NCI-H2029 treated with DMSO at 0.1 percent for 48 hours (cell line): ENCODE results near the gene NAV2.

Experiments
- DNase-seq: peaks from one replicate; lab custom pipeline; 2025; lab: John Stamatoyannopoulos, UW

NAV2 gene

DNA sequence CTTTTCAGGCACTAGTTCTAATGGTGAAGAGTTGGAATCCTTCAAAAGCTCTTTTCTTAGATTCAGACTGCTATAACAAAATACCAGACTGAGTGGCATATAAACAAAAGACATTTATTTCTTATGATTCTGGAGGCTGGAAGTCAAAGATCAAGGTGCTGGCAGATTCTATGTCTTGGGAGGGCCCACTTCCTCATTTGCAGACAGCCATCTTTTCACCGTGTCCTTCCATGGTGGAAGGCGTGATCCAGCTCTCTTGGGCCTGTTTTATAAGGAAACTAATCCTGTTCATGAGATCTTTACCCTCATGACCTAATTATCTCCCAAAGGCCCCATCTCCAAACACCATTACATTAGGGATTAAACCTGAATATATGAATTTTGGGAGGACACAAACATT, 124.0 kb downstream of the NAV2 start:
- DNase-seq: no peak

DNA sequence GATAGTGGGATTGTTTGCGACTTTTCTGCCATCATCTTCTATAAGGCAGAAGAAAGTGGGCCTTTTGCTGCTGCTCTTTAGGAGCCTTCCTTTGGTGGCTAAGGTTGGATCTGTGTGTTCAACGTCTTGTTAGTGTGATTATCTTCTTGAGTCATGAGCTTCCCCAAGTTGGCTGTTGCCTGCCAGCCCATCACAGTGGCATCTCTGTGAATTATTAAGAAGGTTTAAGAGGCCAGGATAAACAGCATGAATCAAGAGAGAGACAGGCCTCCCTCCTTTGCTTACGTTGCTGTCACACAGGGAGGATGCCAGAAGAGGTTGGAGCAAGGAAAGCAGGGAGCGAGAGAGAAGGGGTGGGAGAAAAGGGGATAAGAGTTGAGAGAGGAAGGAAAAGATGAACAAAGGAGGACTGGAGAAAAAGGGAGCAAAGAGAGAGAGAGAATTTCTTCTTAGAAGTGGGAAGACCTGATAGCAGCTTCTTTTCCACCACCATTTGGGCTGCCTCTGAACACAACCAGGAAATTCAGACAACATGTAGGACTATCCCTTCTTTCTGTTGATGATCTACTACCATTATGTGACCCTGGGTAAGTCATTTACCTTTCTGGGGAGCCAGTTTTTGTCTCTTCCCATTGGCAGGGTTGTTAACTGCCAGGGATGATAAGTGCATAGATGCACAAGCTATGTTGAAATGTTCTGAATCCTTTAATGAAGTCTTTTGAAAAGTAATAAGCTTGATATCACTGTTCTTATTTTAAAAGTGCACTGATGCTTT, 126.5 kb downstream of the NAV2 start:
- no peak for DNase-seq

DNA sequence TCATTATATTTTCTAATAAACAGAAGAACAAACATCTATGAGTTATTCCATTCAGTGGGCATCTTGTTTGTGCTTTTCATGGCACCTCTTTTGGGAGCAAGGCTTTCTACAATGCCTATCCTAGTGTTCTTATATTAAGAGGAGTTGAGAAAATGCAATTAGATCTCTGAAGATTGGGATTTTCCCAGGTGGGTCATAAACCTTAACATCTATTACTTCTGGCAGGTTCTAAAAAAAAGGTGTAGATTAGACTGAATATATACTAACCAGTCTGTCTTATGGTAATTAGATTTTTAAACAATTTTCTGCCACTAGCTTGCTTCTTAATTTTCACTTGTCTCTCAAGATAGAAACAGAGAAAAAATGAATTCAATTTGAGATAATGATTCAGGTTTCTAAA, 128.3 kb downstream of the NAV2 start:
- no peak for DNase-seq

DNA sequence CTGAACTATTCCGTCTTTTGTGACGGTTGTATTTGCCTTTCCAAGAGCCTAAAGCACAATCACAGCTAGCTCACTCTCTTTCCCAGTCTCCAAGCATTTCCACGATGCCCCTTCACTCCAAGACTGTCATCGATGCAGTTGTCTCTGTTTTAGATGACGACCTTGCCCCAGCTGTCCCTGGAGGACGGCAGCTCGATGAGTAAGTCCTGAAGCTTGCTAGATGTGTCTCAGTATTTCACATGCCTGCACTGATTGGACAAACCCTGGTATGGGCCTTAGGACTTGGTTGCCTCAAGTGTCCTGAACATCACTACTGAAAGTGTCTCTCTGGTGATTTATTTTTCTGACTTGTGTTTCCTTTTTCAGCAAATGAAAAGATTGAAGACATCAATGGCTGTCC, 129.9 kb downstream of the NAV2 start:
- DNase-seq: no peak

DNA sequence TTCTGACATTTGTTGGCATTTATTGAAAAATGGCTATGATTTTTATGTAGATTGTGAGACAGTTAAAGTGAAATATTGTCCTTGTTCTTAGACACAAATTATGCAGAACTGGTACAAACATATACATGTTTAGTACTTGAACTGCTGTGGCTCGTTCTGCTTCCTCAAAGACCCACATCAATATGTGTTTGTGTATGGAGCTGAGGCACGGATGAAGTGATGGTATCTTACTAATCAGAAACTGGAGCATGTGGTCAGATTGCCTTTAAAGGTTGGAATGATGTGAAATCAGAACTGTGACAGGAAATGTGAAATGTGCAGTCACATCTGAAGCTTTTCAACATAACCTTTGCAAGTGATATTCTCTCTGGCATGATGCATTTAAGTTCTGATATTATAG, 130.4 kb downstream of the NAV2 start:
- no peak for DNase-seq

DNA sequence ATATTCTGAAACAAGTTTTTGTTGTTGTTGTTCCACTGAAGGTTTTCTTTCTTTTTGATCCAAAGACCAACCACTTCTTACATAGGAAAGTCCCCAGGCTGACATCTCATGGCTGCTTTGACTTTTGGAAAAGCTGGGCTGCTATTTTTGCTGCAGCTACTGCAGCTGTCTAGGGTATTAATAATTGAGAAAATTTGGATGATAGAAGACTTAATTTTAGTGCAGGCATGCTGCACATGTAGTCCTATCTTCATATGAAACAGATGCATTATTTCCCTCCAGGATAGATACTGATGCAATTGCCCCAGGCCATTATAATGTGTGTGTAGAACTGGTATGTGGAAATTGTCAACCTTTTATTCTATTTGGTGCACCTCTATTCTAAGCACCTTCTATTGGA, 131.4 kb downstream of the NAV2 start:
- no peak for DNase-seq

DNA sequence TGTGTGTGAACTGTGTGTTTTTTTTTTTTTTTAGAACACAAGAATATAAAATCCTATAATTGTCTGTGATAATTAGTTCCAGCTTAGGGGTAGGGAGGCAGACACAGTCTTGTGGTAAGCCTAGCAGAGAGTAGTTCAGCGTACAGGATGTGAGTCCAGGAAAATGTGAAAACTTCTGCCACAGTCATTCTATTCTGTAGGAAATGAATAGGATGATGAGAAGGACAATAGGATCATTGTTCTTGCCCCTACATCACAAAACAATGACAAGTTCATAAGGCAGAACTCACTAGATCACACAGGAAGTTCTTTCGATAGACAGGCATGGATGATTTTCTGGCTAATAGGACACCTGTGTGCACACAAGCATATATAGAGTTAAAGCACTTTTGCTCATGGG, 132.2 kb downstream of the NAV2 start:
- no peak for DNase-seq

DNA sequence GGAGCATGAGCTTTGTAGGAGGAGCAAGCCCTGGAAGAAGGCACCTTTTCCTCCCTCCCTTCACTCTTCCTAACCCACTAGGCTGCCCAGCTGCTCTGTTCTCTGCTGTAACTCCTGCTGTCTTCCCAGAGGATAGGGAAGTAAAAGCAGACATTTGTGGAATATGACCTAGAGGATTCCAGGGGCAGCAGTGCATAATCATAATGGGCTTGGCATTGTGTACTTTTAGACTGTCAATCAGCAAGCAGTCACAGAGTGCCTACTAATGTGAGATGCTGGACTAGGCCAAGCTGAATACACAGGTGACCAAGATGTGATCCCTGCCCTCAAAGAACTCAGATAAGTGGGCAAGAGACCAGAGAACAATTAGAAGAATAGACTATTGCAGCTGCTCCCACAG, 133.0 kb downstream of the NAV2 start:
- no peak for DNase-seq

DNA sequence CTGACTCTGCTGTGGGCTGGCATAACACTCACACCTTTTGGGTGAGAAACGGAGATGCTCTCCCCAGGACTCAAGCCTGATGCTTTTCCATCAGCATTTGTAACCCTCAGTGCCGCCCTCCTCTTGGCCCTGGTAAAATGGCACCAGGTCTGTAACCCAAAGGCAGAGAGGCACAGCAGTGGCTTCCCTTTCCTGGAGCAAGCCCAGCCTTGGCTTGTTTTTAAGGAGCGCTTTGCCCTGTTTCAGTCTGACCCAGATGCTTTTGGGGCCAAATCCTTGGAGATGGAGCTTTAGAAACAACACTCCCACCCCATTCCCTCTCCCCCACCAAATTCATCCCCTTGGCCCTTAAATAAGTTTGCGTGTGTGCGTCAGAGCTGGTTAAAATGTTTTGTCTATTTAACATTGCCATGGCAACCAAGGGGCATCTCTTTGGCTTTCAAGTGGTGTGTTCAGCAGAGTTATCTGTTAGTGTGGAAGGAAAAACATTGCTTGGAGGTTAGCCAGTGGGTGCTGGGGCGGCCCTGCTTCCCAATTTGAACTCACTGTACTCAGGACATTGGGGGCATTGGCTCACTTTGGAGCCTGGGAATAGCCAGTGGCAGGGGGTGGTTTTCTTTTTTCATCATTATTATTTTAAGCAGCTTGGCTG, 134.1 kb downstream of the NAV2 start:
- DNase-seq: no peak

DNA sequence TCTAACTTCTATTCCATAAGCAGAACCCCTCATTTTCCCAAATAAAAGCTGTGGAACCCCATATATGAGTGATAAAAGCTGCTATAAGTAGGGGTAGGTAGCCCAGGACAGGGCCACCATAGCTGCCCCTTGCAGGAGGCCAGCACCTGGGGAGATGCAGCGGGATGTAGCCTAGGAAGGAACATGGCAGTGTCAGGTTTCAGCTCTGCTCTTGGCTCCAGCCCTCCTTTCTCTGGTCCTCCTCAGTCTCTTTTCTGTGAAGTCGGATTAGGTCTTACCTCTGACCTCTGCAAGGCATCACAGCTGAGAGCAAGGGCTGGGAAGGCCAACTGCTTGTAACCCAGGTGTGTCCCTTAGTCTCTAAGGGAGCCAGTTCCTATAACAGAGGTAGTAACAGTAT, 135.6 kb downstream of the NAV2 start:
- DNase-seq: no peak

DNA sequence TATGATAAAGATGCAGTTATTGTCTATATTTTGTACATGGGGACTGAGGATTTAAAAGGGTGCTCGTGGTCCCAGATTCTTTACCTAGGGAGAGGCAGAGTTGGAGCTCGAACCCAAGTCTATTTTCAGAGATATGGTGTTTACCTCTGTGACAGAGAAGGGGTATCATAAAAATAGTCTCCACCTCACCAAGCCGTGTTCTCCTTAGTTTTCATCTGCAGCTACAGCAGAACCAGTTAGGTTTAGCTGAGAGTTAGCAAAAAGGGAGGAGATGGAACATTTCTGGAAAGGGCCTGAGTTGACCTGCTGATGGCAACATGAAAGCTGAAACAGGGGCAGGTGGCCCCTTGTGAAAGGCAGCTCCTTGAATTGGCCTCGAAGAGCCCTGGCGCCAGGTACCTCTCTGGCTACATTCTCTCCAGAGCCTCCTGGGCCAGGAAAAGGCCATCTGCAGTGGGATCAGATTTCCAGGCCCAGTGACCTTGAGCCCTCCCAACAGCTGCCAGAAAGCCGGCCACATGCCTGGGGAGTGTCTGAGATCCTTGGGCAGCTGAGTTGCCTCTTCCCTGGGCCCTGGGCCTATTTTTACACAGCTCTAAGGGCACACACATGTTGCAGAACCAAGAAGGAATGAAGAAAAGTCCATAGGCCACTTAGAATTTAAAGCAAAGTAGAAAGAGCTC, 136.6 kb downstream of the NAV2 start:
- DNase-seq: no peak

DNA sequence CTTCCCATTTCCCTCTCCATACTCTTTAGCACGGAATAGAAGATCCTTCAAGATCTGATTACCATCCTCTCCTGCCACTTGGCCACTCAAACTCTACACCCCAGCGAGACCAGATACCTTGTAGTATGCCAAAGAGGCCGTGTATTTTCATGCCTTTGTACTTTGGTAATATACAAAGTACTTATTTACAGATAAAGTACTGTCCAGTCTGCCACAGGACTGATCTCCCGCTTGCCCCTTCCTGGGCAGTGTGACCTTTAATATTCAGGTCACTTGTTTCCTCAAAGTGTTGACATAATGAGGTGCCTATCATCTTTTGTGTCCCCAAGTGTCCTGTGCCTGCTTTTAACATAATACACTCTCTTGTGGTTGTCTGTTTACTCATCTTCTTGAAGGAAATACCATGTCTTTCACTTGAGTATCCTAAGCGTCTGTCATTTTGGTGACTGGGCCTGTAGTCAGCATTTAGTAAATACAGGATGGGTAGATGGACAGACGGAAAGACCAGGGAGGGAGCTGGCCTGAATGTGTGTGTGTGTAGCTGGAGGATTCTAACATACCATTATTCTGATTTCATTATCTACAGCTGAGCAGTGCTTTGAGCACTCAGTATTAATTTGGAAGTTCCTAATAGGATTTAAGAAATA, 137.4 kb downstream of the NAV2 start:
- peak; percentile 34 for DNase-seq

DNA sequence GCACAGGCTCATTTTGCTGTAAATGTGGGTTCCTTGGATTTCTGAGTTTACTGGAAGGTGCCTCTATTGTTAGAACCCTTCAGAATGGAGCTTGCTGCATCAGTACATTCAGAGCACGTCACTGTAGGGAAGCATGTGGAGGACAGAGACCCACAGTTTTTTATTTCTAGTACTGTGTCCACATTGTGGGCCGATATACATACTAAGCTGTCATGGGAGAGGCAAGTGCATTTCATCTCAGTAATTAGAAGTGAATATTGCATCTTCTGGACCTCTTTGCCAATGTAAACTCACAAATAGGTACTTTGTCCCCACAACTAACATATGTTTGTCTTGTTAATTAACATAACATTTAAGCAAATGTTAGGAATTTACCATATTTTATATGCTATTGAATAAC, 139.7 kb downstream of the NAV2 start:
- DNase-seq: no peak

DNA sequence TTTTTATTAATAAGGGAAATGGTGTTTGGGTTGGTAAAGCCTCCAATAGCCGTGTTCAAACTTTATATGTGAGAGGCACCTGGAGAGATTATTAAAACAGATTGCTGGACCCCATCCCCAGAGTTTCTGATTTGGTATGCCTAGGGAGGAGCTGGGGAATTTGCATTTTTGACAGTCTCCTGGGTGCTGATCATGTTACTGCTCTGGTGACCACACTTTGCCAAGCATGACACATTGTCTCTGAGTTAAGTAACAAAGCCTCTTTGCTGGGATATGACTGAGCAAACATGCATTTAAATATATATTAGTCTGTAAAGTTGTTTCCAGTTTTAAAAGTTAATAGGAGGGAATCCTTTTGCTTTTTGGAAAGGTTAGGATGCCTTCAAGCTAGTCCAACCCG, 140.4 kb downstream of the NAV2 start:
- no peak for DNase-seq

DNA sequence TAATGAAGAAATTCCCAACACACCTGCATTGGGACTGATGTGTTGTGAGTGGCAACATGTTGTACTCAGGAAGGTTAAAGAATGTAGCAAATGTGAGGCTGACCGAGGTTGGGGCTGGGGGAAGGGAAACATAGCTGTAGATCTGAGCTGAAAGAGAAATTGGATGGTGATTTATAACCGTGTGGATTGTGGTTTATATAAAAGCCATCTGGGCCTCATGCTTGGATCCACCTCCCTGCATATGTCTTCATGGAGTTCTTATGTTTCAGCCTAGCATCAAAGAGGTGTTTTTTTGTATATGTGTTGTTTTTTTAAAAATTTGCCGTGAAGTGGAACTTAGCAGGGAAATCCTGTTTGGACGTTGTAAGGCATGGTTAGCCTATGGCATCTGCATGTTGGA, 141.3 kb downstream of the NAV2 start:
- no peak for DNase-seq

DNA sequence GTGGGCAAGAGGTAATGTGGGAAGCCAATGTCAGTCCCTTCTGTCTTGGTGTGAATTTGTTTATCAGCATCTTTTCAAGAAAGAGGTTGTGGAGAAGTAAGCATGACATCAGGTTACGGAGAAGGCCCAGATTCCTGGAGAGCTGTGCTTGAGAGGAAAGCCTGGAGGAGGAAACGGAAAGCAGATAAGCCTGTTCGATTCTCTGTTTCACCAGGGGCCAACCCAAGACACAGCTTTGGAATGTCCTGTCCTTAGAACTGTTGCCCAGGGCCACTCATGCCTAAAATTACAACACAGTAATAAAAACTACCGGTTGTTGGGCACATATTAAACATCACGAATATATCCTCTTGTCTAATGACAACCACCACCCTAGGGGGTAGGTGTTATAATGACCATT, 148.5 kb downstream of the NAV2 start:
- no peak for DNase-seq

DNA sequence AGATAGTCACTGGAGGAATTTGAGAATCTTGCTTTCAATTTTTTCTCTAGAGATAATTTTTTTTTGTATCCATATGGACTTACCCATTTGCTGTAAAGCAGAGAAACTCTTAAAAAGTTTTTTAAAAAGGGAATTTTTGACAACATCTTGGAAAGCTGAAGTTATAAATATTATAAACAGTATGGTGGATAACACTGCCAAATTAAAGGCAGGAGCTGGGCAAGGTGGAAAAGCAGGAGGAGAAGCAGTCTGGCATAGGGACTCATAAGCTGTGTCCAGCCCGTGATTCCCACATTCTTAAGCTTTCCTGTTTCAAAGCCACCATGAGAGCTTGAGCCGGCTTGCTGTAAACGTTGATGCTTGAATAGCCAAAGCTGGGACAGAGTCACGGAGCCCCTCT, 149.5 kb downstream of the NAV2 start:
- DNase-seq: no peak

DNA sequence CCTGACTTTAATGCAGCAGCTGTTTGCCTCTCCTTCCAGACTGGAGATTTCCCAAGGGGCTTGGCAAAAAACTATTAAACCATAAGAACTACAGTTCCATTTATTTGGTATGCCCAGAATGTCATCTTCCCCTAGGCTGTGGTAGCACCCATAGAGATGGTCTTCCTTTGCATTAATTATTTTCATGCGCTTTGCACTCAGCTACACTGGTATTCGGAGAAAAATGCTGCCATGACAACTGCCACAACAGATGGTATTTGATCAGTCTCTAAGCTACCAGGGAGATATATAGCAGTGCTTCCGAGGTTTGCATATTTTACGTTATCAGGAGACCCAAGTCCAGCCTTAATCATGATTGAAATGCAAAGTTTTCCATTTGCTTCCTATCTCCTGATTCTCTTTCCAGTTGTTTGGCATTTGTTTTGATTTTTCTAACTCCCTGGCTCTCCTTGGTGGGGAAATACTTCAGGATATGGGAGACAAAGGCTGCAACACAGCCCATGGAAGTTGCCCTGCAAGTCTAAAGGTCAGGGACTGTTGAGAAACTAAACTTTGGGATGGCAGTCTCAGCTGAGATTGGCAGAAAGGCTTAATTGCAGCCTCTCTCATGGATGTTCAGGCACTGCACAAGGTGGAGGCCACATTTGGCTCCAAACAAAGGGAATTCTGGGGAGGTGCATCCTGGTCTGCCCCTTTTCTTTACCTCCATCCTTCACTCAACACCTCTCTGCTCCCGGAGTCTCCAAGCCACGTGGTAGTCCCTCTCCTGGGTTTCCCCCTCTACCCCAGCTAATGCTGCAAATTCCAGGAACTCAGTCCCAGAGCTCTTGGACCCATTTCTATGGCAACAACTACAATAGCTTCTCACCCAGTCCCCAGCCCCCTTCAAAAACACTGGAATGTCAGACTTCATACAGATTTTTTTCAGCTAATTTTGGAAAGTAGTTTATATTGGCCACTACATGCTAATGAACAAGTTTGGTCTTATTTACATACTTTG, 151.8 kb downstream of the NAV2 start:
- no peak for DNase-seq

DNA sequence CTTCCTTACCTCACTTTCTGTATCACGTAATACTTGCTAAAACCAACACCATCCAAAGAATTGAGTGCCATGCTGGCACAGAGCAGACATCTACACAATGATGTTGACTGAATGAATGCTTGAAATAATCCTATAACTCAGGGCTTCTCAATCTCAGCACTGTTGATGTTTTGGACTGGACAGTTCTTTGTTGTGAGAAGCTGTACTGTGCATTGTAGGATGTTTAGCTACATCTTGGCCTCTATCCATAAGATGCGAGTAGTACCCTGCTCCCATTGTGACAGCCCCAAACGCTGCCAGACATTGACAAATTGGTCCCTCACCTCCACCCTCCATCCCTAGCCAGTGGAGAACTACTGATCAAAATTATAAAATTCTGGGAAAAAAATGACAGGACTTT, 153.4 kb downstream of the NAV2 start:
- DNase-seq: no peak

DNA sequence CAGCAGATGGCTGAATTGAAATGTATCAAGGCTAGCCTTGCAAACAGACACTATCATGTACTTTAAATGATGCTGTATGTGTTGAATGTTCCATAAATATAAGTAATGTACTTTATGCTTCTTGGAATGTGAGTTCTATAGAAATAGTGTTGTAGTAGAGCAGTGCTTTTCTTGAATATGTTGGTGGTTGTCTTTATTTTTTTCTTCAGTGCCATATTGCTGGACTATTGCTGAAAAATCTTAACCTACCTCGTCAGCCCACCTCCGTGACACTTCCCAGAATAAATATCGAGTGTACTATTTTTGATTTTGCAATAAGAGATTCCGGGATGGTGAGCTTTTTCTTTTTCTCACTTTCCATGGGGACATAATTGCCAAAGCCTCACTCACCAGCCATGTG, 153.9 kb downstream of the NAV2 start:
- DNase-seq: no peak

DNA sequence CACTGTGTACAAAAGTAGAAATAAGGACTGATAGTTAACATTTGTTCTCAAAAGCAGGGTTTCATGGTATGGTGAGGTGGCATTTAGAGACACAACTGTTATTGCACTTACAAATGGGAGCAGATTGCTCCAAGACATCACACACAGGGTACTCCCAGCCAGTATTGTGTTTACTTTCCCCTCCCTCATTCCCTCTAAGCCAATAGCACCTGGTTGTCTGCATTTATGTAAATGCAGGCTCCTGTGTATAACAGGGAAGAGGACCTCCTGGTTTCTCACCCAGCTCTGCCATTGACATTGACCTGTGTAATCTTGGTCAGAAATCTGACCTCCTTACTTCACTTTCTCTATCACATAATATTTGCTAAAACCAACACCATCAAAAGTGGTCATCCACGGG, 154.4 kb downstream of the NAV2 start:
- peak; percentile 65 for DNase-seq
